Neural cell (in vitro differentiated cells): ENCODE results near the gene CSK.

Source experiments
- EZH2 ChIP-seq: fragments of 200-600, 300-800 bp; shearing (Covaris generic), sonication (generic); IDR thresholded peaks from 2 replicates; pipeline ENCODE4 v1.6.1; 2014; ENCODE audit warnings: antibody characterized with exemption, low read length, borderline replicate concordance, mild to moderate bottlenecking; ENCODE audit not compliant: insufficient read depth, poor library complexity, severe bottlenecking
- POLR2AphosphoS5 ChIP-seq: IDR thresholded peaks from 2 replicates; pipeline ENCODE4 v1.6.1; 2012
- RAD21 ChIP-seq: fragments of 450-650 bp; conservative IDR thresholded peaks from 2 replicates; pipeline ENCODE4 v1.6.1; 2014; ENCODE audit warnings: antibody characterized with exemption, mild to moderate bottlenecking, moderate library complexity
- TAF1 ChIP-seq: IDR thresholded peaks from 2 replicates; pipeline ENCODE4 v1.6.1; 2012; ENCODE audit warnings: low read depth
- TF ChIP-seq, protein P1 (sequence below): fragments of 450-650 bp; IDR thresholded peaks from 2 replicates; pipeline ENCODE4 v1.5.1; 2014; ENCODE audit warnings: antibody characterized with exemption, mild to moderate bottlenecking, moderate library complexity; ENCODE audit not compliant: poor library complexity, severe bottlenecking
- TF ChIP-seq, protein P2 (sequence below): IDR thresholded peaks from 2 replicates; pipeline ENCODE4 v1.6.1; 2012; ENCODE audit warnings: borderline replicate concordance

DNA sequence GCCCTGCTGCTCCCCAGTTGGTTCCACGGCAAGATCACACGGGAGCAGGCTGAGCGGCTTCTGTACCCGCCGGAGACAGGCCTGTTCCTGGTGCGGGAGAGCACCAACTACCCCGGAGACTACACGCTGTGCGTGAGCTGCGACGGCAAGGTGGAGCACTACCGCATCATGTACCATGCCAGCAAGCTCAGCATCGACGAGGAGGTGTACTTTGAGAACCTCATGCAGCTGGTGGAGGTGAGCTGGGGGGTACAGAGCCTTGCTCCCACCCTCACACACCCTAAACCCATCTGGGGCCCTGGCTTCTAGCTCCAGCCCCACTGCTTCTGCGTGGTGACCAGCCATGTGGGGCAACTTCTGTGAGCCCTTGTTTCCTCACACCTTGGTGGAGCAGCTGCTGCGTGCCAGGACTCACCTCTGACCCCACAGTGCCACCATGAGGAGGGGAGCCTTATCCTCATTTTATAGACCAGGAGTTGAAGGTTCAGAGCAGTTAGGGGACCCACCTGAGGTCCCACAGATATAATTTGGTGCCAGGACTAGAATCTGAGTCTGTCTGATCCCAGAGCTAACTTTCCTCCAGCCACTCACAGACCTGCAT is 17.5 kb downstream of the CSK start:
- TF ChIP-seq, protein P1, sequence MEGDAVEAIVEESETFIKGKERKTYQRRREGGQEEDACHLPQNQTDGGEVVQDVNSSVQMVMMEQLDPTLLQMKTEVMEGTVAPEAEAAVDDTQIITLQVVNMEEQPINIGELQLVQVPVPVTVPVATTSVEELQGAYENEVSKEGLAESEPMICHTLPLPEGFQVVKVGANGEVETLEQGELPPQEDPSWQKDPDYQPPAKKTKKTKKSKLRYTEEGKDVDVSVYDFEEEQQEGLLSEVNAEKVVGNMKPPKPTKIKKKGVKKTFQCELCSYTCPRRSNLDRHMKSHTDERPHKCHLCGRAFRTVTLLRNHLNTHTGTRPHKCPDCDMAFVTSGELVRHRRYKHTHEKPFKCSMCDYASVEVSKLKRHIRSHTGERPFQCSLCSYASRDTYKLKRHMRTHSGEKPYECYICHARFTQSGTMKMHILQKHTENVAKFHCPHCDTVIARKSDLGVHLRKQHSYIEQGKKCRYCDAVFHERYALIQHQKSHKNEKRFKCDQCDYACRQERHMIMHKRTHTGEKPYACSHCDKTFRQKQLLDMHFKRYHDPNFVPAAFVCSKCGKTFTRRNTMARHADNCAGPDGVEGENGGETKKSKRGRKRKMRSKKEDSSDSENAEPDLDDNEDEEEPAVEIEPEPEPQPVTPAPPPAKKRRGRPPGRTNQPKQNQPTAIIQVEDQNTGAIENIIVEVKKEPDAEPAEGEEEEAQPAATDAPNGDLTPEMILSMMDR = no peak
- TF ChIP-seq RAD21 = no peak
- no peak for TF ChIP-seq POLR2AphosphoS5
- no peak for TF ChIP-seq TAF1
- TF ChIP-seq, protein P2, sequence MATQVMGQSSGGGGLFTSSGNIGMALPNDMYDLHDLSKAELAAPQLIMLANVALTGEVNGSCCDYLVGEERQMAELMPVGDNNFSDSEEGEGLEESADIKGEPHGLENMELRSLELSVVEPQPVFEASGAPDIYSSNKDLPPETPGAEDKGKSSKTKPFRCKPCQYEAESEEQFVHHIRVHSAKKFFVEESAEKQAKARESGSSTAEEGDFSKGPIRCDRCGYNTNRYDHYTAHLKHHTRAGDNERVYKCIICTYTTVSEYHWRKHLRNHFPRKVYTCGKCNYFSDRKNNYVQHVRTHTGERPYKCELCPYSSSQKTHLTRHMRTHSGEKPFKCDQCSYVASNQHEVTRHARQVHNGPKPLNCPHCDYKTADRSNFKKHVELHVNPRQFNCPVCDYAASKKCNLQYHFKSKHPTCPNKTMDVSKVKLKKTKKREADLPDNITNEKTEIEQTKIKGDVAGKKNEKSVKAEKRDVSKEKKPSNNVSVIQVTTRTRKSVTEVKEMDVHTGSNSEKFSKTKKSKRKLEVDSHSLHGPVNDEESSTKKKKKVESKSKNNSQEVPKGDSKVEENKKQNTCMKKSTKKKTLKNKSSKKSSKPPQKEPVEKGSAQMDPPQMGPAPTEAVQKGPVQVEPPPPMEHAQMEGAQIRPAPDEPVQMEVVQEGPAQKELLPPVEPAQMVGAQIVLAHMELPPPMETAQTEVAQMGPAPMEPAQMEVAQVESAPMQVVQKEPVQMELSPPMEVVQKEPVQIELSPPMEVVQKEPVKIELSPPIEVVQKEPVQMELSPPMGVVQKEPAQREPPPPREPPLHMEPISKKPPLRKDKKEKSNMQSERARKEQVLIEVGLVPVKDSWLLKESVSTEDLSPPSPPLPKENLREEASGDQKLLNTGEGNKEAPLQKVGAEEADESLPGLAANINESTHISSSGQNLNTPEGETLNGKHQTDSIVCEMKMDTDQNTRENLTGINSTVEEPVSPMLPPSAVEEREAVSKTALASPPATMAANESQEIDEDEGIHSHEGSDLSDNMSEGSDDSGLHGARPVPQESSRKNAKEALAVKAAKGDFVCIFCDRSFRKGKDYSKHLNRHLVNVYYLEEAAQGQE = no peak
- no peak for TF ChIP-seq EZH2
